ENCODE measurements around the gene GRIK4. TPM values are rescaled to one million over a fixed set of nuclear protein-coding genes. Genes with fewer than 3 reads are reported as not detected.

The GRIK4 gene
- total and polyA plus RNA-seq, 2 donors (not counting 1 experiment from before 2014, with no cell fraction given), result 0.12 to 0.27 TPM

DNA sequence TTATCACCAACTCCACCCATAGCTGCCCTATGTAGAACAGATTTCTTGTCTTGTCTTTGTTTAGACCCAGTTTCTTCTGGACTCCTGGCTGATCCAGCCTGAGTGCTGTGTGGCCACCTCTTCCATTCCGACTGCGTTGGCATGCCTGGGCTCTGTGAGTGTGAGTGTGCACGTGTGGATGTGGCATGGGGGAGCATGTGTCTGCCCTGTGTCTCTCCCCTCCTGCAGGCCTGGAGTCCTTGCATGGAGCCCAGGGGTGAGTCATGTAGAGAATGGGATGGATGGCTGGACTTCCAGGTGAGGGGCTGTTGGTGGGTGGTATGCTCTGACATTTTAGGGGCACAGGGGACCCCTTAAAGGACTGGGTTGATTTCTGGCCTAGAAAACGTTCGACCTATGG is 194.7 kb downstream of the GRIK4 start:
- Mint-ChIP-seq H3K9me3 (ENCODE audit: insufficient read depth) (peaks cover 1% of the 10 kb centered on the region), H3K27ac (no peak overlapping the region), H3K4me1 (peaks cover 29% of the 10 kb centered on the region), H3K4me3 (no peak overlapping the region), H3K27me3 (no peaks in the 10 kb centered on the region)
- H3K27ac ChIP-seq (ENCODE audit: low read length in 2 of 2), result no peak overlapping the region
- H3K4me1 ChIP-seq (ENCODE audit: control insufficient read depth in 2 of 2, insufficient read depth in 2 of 2, low read length in 2 of 2), result peaks cover 16 to 23% of the 10 kb centered on the region in 2 donors
- WGBS (ENCODE audit: insufficient coverage), result 97% methylated on average over 3 of the region's 5 CpGs
- ATAC-seq (ENCODE audit: low read depth) (no peak), DNase-seq (no peak)
- H3K9me3 ChIP-seq (ENCODE audit: control extremely low read depth in 1 of 3, control insufficient read depth in 2 of 3, insufficient read depth in 1 of 3, low read length in 2 of 3), result peaks cover 0 to 37% (median 9%) of the 10 kb centered on the region in 3 donors
- TF ChIP-seq EZH2 (IDR thresholded peaks at IDR 0.05; ENCODE audit: borderline replicate concordance, insufficient read depth, low read depth, low read length, poor library complexity, severe bottlenecking), result no peak
- TF ChIP-seq, protein P1, sequence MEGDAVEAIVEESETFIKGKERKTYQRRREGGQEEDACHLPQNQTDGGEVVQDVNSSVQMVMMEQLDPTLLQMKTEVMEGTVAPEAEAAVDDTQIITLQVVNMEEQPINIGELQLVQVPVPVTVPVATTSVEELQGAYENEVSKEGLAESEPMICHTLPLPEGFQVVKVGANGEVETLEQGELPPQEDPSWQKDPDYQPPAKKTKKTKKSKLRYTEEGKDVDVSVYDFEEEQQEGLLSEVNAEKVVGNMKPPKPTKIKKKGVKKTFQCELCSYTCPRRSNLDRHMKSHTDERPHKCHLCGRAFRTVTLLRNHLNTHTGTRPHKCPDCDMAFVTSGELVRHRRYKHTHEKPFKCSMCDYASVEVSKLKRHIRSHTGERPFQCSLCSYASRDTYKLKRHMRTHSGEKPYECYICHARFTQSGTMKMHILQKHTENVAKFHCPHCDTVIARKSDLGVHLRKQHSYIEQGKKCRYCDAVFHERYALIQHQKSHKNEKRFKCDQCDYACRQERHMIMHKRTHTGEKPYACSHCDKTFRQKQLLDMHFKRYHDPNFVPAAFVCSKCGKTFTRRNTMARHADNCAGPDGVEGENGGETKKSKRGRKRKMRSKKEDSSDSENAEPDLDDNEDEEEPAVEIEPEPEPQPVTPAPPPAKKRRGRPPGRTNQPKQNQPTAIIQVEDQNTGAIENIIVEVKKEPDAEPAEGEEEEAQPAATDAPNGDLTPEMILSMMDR (IDR thresholded peaks at IDR 0.05), result no peak
- ChIA-PET CTCF (interaction anchor here (1.3 kb wide), 1 partner anchor 21 kb away, joined by 3 read pairs; no protein-coding TSS in a partner anchor), POLR2A (no interaction called here)
- H4K20me1 ChIP-seq (ENCODE audit: control insufficient read depth, insufficient read depth, low read length, poor library complexity, severe bottlenecking), result no peaks in the 10 kb centered on the region
- H3K9ac ChIP-seq (ENCODE audit: low read length), result no peak overlapping the region
- no peaks in the 10 kb centered on the region for H3K36me3 ChIP-seq (replicated peaks in 1 of 2; ENCODE audit: control extremely low read depth in 1 of 2, control insufficient read depth in 1 of 2, extremely low read depth in 1 of 2, insufficient read depth in 2 of 2, low read length in 1 of 2)
- no peaks in the 10 kb centered on the region for H3K79me2 ChIP-seq (ENCODE audit: control insufficient read depth, insufficient read depth, low read length)
- H3K4me2 ChIP-seq (replicated peaks; ENCODE audit: low read depth, low read length, poor library complexity, severe bottlenecking), result no peak overlapping the region
- H2AFZ ChIP-seq (ENCODE audit: insufficient read depth, low read depth, low read length, poor library complexity, severe bottlenecking), result no peak overlapping the region
- intact Hi-C loops (cut with micrococcal nuclease), result no loop called here
- H3K27me3 ChIP-seq (replicated peaks in 1 of 4; ENCODE audit: control extremely low read depth in 1 of 4, control insufficient read depth in 3 of 4, insufficient read depth in 4 of 4, low read length in 3 of 4), result no peaks in the 10 kb centered on the region
- H3K4me3 ChIP-seq (ENCODE audit: control extremely low read depth in 1 of 5, extremely low read depth in 1 of 5, insufficient read depth in 1 of 5, low read depth in 2 of 5, low read length in 4 of 5), result no peak overlapping the region

DNA sequence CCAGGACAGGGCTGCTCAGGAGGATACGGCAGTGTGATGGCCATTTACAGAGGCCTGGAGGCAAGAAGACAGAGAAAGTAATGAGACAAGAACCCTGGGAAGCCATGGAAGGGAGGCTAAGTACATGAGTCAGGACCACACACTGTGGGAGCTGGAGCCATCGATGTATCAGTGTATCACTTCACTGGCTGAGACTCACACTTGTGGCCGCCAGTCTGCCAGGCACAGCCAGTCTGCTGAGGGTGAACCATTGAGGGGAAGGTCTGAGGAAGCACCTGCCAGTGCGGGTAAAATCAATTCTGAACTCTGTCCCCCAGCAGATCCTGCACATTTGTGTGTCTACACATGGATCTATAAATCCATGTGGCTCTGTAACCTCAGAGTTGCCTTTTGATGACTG is 195.6 kb downstream of the GRIK4 start:
- no peak overlapping the region for H3K27ac Mint-ChIP-seq
- H3K36me3 ChIP-seq (replicated peaks in 1 of 2; ENCODE audit: control extremely low read depth in 1 of 2, control insufficient read depth in 1 of 2, extremely low read depth in 1 of 2, insufficient read depth in 2 of 2, low read length in 1 of 2), result no peaks in the 10 kb centered on the region
- 83% methylated on average over 4 of the region's 4 CpGs for WGBS (ENCODE audit: insufficient coverage)

More for the DNA sequence above, 195.6 kb downstream of the GRIK4 start:
- Mint-ChIP-seq H3K9me3 (ENCODE audit: insufficient read depth) (no peaks in the 10 kb centered on the region), H3K4me1 (peaks cover 26% of the 10 kb centered on the region), H3K27me3 (peaks cover 3% of the 10 kb centered on the region), H3K4me3 (no peak overlapping the region)
- Histone ChIP-seq H3K27ac (ENCODE audit: low read length in 2 of 2) (no peak overlapping the region), H4K20me1 (ENCODE audit: control insufficient read depth, insufficient read depth, low read length, poor library complexity, severe bottlenecking) (no peaks in the 10 kb centered on the region), H3K9ac (ENCODE audit: low read length) (no peak overlapping the region), H3K27me3 (replicated peaks in 1 of 4; ENCODE audit: control extremely low read depth in 1 of 4, control insufficient read depth in 3 of 4, insufficient read depth in 4 of 4, low read length in 3 of 4) (no peaks in the 10 kb centered on the region), H3K9me3 (ENCODE audit: control extremely low read depth in 1 of 3, control insufficient read depth in 2 of 3, insufficient read depth in 1 of 3, low read length in 2 of 3) (peaks cover 0 to 32% (median 9%) of the 10 kb centered on the region in 3 donors), H3K4me3 (ENCODE audit: control extremely low read depth in 1 of 5, extremely low read depth in 1 of 5, insufficient read depth in 1 of 5, low read depth in 2 of 5, low read length in 4 of 5) (no peak overlapping the region), H2AFZ (ENCODE audit: insufficient read depth, low read depth, low read length, poor library complexity, severe bottlenecking) (no peak overlapping the region), H3K79me2 (ENCODE audit: control insufficient read depth, insufficient read depth, low read length) (no peaks in the 10 kb centered on the region), H3K4me2 (replicated peaks; ENCODE audit: low read depth, low read length, poor library complexity, severe bottlenecking) (no peak overlapping the region), H3K4me1 (ENCODE audit: control insufficient read depth in 2 of 2, insufficient read depth in 2 of 2, low read length in 2 of 2) (peaks cover 16 to 22% of the 10 kb centered on the region in 2 donors)
- ChIA-PET POLR2A (no interaction called here), CTCF (interaction anchor here (1.3 kb wide), 1 partner anchor 22 kb away, joined by 3 read pairs; no protein-coding TSS in a partner anchor)
- intact Hi-C loops (cut with micrococcal nuclease), result no loop called here
- no peak for ATAC-seq (ENCODE audit: low read depth)
- TF ChIP-seq EZH2 (IDR thresholded peaks at IDR 0.05; ENCODE audit: borderline replicate concordance, insufficient read depth, low read depth, low read length, poor library complexity, severe bottlenecking), result no peak
- TF ChIP-seq, protein P1 (IDR thresholded peaks at IDR 0.05), result no peak
- no peak for DNase-seq
